ENCODE measurements around the gene ZBTB9.

ZBTB9 gene, protein sequence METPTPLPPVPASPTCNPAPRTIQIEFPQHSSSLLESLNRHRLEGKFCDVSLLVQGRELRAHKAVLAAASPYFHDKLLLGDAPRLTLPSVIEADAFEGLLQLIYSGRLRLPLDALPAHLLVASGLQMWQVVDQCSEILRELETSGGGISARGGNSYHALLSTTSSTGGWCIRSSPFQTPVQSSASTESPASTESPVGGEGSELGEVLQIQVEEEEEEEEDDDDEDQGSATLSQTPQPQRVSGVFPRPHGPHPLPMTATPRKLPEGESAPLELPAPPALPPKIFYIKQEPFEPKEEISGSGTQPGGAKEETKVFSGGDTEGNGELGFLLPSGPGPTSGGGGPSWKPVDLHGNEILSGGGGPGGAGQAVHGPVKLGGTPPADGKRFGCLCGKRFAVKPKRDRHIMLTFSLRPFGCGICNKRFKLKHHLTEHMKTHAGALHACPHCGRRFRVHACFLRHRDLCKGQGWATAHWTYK

DNA sequence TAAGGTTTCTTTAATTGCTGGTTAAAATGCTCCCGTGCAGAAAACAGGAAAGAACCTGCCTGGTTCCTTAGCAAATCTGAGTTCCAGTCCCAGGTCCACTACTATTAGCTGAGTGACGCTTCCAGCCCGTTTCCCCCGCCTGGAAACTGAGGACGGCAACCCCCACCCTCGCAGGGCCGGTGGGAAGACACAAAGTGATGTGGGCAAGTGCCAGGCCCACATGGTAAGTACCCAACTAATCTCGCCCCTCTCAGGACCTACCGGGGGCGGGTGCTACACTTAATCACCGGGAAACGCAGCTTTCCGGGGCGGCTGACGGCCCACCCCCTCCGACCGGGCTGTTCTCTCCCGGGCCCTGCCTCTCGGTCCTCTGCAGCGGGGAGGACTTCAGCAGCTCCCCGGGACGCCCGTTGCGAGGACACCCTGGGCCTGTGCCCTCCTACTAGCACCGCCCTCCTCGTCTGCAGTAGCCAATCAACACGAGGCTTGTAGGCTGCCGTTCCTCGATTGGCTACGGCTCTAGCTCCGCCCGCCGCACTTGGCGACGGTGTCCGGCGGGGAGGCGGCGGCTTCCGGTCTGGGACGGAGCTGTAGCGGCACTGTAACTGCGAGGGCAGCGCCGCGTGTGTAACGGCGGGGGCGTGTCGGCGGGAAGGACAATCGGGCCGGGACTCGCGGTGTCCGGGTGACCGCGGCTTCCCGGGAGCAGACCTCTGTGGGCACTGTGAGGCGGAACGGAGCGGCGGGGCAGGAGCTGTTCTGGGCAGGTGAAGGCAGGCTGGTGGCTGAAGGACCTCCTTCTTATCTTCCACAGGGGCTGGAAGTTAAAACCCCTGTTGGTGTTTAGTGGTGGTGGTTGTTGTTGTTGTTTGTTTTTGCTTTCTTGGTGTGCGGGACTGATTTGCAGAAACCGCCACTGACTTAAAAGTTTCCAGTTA is at the start of gene ZBTB9:
Gene ZBTB9 (plus strand): TSS at position 568 of the 938 bp plus-strand sequence. CDS start 525 bp downstream, outside the sequence.
- no peak for TF ChIP-seq ZNF274 (IDR thresholded peaks at IDR 0.05; ENCODE audit: low read depth, low read length)

DNA sequence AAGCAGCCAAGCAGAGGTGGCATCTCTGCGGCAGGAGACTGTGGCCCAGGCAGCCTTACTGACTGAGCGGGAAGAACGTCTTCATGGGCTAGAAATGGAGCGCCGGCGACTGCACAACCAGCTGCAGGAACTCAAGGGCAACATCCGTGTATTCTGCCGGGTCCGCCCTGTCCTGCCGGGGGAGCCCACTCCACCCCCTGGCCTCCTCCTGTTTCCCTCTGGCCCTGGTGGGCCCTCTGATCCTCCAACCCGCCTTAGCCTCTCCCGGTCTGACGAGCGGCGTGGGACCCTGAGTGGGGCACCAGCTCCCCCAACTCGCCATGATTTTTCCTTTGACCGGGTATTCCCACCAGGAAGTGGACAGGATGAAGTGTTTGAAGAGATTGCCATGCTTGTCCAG is 49.5 kb upstream of the ZBTB9 start:
- TF ChIP-seq ZNF274 (IDR thresholded peaks at IDR 0.05; ENCODE audit: low read depth, low read length): no peak
- H3K4me3 ChIP-seq (ENCODE audit: low read length): no peak overlapping the region

More for the DNA sequence above, at the start of gene ZBTB9:
- peak within 1 kb of the TSS; percentile 96 for H3K4me3 ChIP-seq (ENCODE audit: low read length)

DNA sequence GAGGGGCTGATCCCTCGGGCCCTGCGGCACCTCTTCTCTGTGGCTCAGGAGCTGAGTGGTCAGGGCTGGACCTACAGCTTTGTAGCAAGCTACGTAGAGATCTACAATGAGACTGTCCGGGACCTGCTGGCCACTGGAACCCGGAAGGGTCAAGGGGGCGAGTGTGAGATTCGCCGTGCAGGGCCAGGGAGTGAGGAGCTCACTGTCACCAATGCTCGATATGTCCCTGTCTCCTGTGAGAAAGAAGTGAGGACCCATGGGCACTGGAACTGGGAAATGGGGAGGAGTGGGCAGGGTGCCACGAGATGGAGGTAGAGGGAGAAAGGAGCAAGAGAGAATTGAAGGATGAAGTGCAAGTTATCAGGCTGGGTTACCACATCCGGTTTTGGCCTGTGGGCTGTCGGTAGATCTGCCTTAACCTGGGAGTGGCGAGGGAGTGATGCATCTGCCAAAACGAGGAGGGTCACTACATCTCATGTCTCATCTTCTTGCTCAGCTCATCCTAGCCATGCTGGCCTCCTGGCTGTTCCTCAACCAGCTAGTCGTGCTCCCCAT is 48.9 kb upstream of the ZBTB9 start:
- no peak for TF ChIP-seq ZNF274 (IDR thresholded peaks at IDR 0.05; ENCODE audit: low read depth, low read length)
- H3K4me3 ChIP-seq (ENCODE audit: low read length): no peak overlapping the region

DNA sequence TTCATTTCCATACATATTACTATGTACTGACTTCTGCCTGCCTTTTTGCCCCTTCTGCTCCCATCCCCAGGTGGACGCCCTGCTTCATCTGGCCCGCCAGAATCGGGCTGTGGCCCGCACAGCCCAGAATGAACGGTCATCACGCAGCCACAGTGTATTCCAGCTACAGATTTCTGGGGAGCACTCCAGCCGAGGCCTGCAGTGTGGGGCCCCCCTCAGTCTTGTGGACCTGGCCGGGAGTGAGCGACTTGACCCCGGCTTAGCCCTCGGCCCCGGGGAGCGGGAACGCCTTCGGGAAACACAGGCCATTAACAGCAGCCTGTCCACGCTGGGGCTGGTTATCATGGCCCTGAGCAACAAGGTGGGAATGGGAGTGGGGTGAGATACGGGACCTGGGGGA is 48.2 kb upstream of the ZBTB9 start:
- no peak for TF ChIP-seq ZNF274 (IDR thresholded peaks at IDR 0.05; ENCODE audit: low read depth, low read length)

DNA sequence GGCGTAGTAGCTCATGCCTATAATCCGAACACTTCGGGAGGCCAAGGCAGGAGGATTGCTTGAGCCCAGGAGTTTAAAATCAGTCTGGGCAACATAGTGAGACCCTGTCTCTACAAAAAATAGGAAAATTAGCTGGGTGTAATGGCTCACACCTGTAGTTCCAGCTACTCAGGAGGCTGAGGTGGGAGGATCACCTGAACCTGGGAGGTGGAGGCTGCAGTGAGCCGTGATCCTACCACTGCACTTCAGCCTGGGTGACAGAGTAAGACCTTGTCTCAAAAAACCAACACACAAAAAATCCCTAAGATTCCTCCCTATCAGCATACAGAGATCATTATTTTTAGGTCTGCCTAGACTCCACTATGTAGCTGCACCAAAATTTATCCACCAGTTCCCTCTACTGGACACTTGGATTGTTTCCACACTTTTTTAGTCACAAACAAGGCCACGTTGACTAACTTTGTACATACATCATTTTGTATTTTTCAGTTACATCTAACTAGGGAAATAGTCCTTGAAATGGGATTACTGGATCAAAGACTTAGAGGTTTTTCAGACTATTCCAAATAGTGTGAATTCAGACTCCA is 47.2 kb upstream of the ZBTB9 start:
- no peak overlapping the region for H3K4me3 ChIP-seq (ENCODE audit: low read length)
- no peak for TF ChIP-seq ZNF274 (IDR thresholded peaks at IDR 0.05; ENCODE audit: low read depth, low read length)

More for the DNA sequence above, 48.2 kb upstream of the ZBTB9 start:
- H3K4me3 ChIP-seq (ENCODE audit: low read length): no peak overlapping the region

DNA sequence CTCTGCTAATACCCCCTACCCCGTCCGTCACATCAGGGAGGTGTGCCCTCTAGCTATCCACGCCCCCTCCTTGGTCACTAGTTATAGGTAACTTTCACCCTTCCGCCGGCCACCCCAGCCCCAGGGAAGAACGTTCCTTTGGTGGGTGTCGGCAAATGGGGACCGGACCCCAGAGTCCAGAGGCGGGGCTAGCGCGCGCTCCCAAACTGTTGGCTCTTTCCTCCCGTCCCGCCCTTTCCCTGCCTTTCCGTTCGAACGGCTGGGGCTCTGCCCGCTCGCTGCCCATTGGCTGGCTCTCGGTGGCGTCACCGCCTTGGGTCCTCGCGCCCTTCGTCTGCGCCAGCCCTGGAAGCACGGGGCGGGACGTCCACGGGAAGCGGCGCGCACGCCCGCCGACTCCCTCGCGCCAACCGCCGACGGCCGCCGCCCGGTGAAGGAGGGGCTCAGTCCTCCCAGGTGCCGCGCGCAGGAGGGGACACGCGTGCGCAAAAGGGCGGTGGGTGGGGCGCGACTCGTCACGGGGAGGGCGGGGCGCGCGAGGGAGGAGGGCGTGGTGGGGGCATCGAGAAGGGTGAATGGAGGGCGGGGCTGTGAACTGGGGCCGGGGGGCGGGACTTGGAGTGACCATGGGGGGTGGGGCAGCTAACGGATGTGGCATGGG is 44.2 kb upstream of the ZBTB9 start:
- H3K4me3 ChIP-seq (ENCODE audit: low read length): peak overlapping the region; percentile 65; the same call in 1 of the 2 replicates
- no peak for TF ChIP-seq ZNF274 (IDR thresholded peaks at IDR 0.05; ENCODE audit: low read depth, low read length)

DNA sequence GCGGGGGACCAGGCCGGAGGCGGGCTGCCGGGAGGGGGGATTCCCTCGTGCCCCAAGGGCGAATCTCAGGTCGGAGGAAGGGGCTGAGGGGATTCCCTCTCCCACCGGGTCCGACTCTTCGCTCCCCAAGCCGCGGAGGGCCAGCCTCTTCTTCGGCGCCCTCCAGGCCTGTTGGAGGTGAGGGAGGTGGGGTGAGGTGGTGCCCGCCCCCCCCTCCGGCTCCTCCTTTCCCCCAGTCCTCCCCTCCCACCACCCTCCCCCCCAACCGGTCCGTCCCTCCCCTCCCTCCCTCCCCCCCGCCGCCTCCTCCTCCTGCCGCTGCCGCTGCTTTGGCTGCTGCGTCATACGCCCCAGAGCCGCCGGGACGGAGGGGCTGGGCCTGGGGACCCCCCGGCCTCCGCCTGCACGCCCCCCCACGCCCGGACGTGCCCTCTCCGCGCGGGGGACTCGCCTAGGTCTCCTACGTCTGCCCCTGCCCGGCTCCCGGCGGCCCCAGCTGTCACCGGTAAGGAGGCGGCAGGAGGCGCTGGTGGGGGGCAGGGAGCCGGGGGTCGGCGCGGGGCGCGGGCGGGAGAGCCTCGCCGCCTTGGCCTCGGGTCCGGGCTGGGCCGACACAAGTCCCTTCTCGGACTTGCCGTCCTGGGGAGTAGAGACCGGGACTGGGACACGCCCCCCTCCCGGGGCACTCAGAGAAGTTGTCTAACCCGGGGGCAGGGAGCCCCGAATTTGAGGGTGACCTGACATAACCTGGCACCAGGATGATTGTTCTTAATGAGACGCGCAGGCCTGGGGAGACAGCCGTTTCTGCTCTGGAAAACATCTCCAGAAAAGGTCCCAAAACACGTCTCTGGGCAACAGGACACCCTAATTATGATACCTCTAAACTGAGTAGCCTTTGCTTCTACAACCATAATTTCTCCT is 43.4 kb upstream of the ZBTB9 start, which contains the start of gene PHF1:
Gene PHF1 (plus strand): TSS at position 304 of the 921 bp plus-strand sequence. CDS start 1,250 bp downstream, outside the sequence.
- TF ChIP-seq ZNF274 (IDR thresholded peaks at IDR 0.05; ENCODE audit: low read depth, low read length): no peak
- H3K4me3 ChIP-seq (ENCODE audit: low read length): peak within 1 kb of the TSS; percentile 80

DNA sequence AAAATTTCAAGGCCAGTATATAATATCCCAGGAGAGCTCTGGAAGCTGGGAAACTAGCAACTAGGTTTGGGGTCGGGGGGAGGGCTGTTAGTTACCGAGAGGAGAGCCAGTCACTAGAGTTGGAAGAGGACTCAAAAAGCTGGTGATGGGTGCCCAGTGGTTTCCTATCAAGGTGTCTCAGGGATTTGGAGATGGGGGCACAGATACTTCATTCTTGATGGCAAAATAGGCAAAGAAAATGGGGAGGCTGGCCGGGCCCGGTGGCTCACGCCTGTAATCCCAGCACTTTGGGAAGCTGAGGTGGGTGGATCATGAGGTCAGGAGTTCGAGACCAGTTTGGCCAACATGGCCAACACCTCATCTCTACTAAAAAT is 42.8 kb upstream of the ZBTB9 start:
- H3K4me3 ChIP-seq (ENCODE audit: low read length): peak overlapping the region; percentile 80
- TF ChIP-seq ZNF274 (IDR thresholded peaks at IDR 0.05; ENCODE audit: low read depth, low read length): no peak

DNA sequence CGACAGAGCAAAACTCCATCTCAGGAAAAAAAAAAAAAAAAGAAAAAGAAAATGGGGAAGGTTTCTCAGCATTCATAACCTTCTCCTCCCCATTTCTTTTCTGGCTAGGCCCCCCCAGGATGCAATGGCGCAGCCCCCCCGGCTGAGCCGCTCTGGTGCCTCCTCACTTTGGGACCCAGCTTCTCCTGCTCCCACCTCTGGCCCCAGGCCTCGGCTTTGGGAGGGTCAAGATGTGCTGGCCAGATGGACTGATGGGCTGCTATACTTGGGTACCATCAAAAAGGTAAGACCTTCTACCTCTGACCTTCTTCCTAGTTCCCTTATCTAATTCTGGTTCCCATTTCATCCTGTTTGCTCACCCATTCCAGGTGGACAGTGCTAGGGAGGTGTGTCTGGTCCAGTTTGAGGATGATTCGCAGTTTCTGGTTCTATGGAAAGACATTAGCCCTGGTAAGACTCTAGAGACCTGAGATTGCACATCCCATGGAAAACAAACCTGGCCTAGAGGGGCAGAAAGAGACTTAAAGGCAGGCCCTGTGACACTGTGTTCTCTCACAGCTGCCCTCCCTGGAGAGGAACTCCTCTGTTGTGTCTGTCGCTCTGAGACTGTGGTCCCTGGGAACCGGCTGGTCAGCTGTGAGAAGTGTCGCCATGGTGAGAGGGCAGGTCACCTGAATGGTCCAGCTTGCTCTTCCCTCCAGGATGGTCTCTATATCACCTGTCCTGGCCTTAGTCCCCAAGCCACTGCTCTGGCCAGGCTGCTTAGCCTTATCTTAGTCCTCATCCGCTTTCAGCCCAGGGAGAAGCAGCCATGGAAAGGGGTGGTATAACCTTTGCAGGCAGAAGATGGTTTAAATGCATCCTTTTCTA is 42.0 kb upstream of the ZBTB9 start:
- no peak for TF ChIP-seq ZNF274 (IDR thresholded peaks at IDR 0.05; ENCODE audit: low read depth, low read length)
- H3K4me3 ChIP-seq (ENCODE audit: low read length): no peak overlapping the region

DNA sequence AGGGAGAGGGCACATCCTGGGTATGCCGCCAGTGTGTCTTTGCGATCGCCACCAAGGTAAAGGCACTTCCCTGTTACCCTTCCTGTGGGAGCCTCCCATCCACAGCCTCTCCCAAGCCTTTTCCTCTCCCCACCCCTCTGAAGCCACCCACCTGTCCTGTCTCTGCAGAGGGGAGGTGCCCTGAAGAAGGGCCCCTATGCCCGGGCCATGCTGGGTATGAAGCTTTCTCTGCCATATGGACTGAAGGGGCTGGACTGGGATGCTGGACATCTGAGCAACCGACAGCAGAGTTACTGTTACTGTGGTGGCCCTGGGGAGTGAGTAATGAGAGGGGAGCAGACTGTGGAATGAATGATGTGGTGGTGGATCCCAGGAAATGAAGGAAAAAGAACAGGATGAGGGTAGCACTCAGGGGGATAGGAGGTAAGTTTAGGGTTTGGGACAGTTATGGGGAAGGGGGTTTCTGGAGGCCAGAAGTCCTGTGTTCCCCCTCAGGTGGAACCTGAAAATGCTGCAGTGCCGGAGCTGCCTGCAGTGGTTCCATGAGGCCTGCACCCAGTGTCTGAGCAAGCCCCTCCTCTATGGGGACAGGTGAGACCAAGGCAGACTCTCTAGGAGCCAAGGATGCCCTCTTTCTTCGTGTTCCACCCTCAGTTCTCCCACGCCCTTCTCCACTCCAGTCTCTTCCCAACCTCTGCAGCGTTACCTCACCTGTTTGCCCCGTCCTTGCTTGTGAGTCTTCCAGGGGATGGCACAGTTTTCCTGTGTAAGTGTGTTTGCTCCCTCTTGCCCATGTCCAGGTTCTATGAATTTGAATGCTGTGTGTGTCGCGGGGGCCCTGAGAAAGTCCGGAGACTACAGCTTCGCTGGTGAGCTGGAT is 40.9 kb upstream of the ZBTB9 start:
- TF ChIP-seq ZNF274 (IDR thresholded peaks at IDR 0.05; ENCODE audit: low read depth, low read length): no peak
- no peak overlapping the region for H3K4me3 ChIP-seq (ENCODE audit: low read length)

Data from GM08714 (cell line).